Pons (tissue), 1 donor: Measurements from ENCODE around the gene GTF2H1.

Source experiments
- DNase-seq: peaks from one replicate; pipeline ENCODE4 v3.0.0-alpha.2; 2016; ENCODE audit warnings: low spot score

GTF2H1 gene

GRCh38 chr11:18321969-18322711 lies at the start of gene GTF2H1, which contains the start of gene HPS5:
Gene GTF2H1 (plus strand): TSS chr11:18322567. CDS start chr11:18333075, 10,508 bp downstream.
Gene HPS5 (minus strand): TSS chr11:18322140. CDS start chr11:18317858, 4,282 bp downstream.
- DNase-seq: peak; percentile 98

GRCh38 chr11:18277565-18278271 lies 44.6 kb upstream of the GTF2H1 start:
- DNase-seq: peak; percentile 72

GRCh38 chr11:18280438-18281045 lies 41.8 kb upstream of the GTF2H1 start:
- DNase-seq: no peak

- peak; percentile 24 for DNase-seq
These were observed 39.7 kb upstream of the GTF2H1 start for GRCh38 chr11:18282626-18283025.

- DNase-seq: no peak
These were observed 36.5 kb upstream of the GTF2H1 start for GRCh38 chr11:18285841-18286240.

GRCh38 chr11:18288911-18289310 lies 33.5 kb upstream of the GTF2H1 start:
- no peak for DNase-seq

GRCh38 chr11:18294862-18295261 lies 27.5 kb upstream of the GTF2H1 start:
- DNase-seq: no peak

- DNase-seq: peak; percentile 82
These were observed 27.1 kb upstream of the GTF2H1 start for GRCh38 chr11:18295316-18295715.

GRCh38 chr11:18299721-18300120 lies 22.6 kb upstream of the GTF2H1 start:
- no peak for DNase-seq

- no peak for DNase-seq
These were observed 17.6 kb upstream of the GTF2H1 start for GRCh38 chr11:18304745-18305144.

- no peak for DNase-seq
These were observed 14.8 kb upstream of the GTF2H1 start for GRCh38 chr11:18307461-18308139.

- DNase-seq: no peak
These were observed 14.1 kb upstream of the GTF2H1 start for GRCh38 chr11:18308242-18308641.

- DNase-seq: no peak
These were observed 12.7 kb upstream of the GTF2H1 start for GRCh38 chr11:18309691-18310090.

GRCh38 chr11:18310800-18311340 lies 11.5 kb upstream of the GTF2H1 start:
- DNase-seq: no peak

GRCh38 chr11:18312012-18312411 lies 10.4 kb upstream of the GTF2H1 start:
- DNase-seq: peak; percentile 62

GRCh38 chr11:18312663-18313420 lies 9.5 kb upstream of the GTF2H1 start:
- DNase-seq: no peak

- DNase-seq: no peak
These were observed 8.2 kb upstream of the GTF2H1 start for GRCh38 chr11:18313965-18314763.

- DNase-seq: no peak
These were observed 7.4 kb upstream of the GTF2H1 start for GRCh38 chr11:18314784-18315523.

GRCh38 chr11:18315893-18316292 lies 6.5 kb upstream of the GTF2H1 start:
- no peak for DNase-seq

GRCh38 chr11:18317551-18317950 lies 4.8 kb upstream of the GTF2H1 start:
- DNase-seq: no peak
